Mucosa of rectum (tissue), 2 donors: ENCODE results near the gene ZNF467.

Experiments used
- H3K27ac ChIP-seq, 2 donors: one replicate each; pipeline ENCODE4 v1.7.0; 2013; ENCODE audit warnings: inconsistent platforms in 2 of 2, low read depth in 2 of 2, low read length in 2 of 2
- H3K27me3 ChIP-seq, 2 donors: one replicate each; pipeline ENCODE4 v1.7.0; 2013; ENCODE audit warnings: low read length in 2 of 2; ENCODE audit not compliant: control insufficient read depth in 2 of 2, insufficient read depth in 2 of 2
- H3K36me3 ChIP-seq, 2 donors: one replicate each; pipeline ENCODE4 v1.7.0; 2013; ENCODE audit warnings: low read length in 2 of 2; ENCODE audit not compliant: control insufficient read depth in 2 of 2, insufficient read depth in 2 of 2
- H3K4me1 ChIP-seq, 2 donors: one replicate each; pipeline ENCODE4 v1.7.0; 2013; ENCODE audit warnings: low read length in 2 of 2, mild to moderate bottlenecking in 1 of 2; ENCODE audit not compliant: control insufficient read depth in 2 of 2, insufficient read depth in 2 of 2
- H3K4me3 ChIP-seq, 2 donors: one replicate each; pipeline ENCODE4 v1.7.0; 2013; ENCODE audit warnings: low read length in 2 of 2
- H3K9ac ChIP-seq, 2 donors: one replicate each; pipeline ENCODE4 v1.7.0; 2013; ENCODE audit warnings: low read length in 2 of 2, low read depth in 1 of 2, mild to moderate bottlenecking in 1 of 2
- H3K9me3 ChIP-seq, 2 donors: one replicate each; pipeline ENCODE4 v1.7.0; 2013; ENCODE audit warnings: low read length in 2 of 2; ENCODE audit not compliant: control insufficient read depth in 2 of 2
- donor health status: healthy.
- donor health status: Normal muscosa, but diverticular disease.

ZNF467 gene

GRCh38 chr7:149779502-149779805 lies 6.1 kb upstream of the ZNF467 start:
- H3K4me1 ChIP-seq = peaks cover 0 to under 1% of the 10 kb centered on the region in 2 donors
- no peak overlapping the region for H3K27ac ChIP-seq

GRCh38 chr7:149778696-149779501 lies 5.5 kb upstream of the ZNF467 start:
- Histone ChIP-seq H3K9me3 (no peaks in the 10 kb centered on the region), H3K27ac (no peak overlapping the region), H3K4me3 (no peak overlapping the region), H3K27me3 (peaks cover 0 to 7% of the 10 kb centered on the region in 2 donors), H3K36me3 (no peaks in the 10 kb centered on the region), H3K4me1 (peaks cover 0 to 5% of the 10 kb centered on the region in 2 donors), H3K9ac (no peak overlapping the region)

More at GRCh38 chr7:149779502-149779805, 6.1 kb upstream of the ZNF467 start:
- Histone ChIP-seq H3K9me3 (no peaks in the 10 kb centered on the region), H3K9ac (no peak overlapping the region), H3K27me3 (peaks cover 0 to 3% of the 10 kb centered on the region in 2 donors), H3K36me3 (no peaks in the 10 kb centered on the region), H3K4me3 (no peak overlapping the region)

- H3K9ac ChIP-seq = no peak overlapping the region
- H3K36me3 ChIP-seq = no peaks in the 10 kb centered on the region
- H3K27ac ChIP-seq = no peak overlapping the region
- peaks cover 0 to 5% of the 10 kb centered on the region in 2 donors for H3K4me1 ChIP-seq
- H3K9me3 ChIP-seq = no peaks in the 10 kb centered on the region
- H3K4me3 ChIP-seq = no peak overlapping the region
- H3K27me3 ChIP-seq = peaks cover 0 to 7% of the 10 kb centered on the region in 2 donors
These were observed 4.9 kb upstream of the ZNF467 start for GRCh38 chr7:149778327-149778637.

- H3K4me3 ChIP-seq = no peak overlapping the region
These were observed 4.4 kb upstream of the ZNF467 start for GRCh38 chr7:149777551-149778326.

GRCh38 chr7:149776848-149777407 lies 3.5 kb upstream of the ZNF467 start:
- H3K27ac ChIP-seq = no peak overlapping the region
- H3K27me3 ChIP-seq = peaks cover 0 to 7% of the 10 kb centered on the region in 2 donors

More at GRCh38 chr7:149777551-149778326, 4.4 kb upstream of the ZNF467 start:
- H3K9me3 ChIP-seq = no peaks in the 10 kb centered on the region
- H3K27me3 ChIP-seq = peaks cover 0 to 7% of the 10 kb centered on the region in 2 donors
- no peak overlapping the region for H3K27ac ChIP-seq
- no peaks in the 10 kb centered on the region for H3K36me3 ChIP-seq
- no peak overlapping the region for H3K9ac ChIP-seq
- H3K4me1 ChIP-seq = peaks cover 0 to 5% of the 10 kb centered on the region in 2 donors

GRCh38 chr7:149776289-149776688 lies 2.9 kb upstream of the ZNF467 start:
- no peaks in the 10 kb centered on the region for H3K9me3 ChIP-seq

More at GRCh38 chr7:149776848-149777407, 3.5 kb upstream of the ZNF467 start:
- Histone ChIP-seq H3K4me1 (peaks cover 0 to 5% of the 10 kb centered on the region in 2 donors), H3K9ac (no peak overlapping the region), H3K36me3 (no peaks in the 10 kb centered on the region), H3K4me3 (no peak overlapping the region), H3K9me3 (no peaks in the 10 kb centered on the region)

GRCh38 chr7:149775176-149775556 lies 1.8 kb upstream of the ZNF467 start:
- Histone ChIP-seq H3K36me3 (no peaks in the 10 kb centered on the region), H3K27me3 (peaks cover 0 to 5% of the 10 kb centered on the region in 2 donors), H3K4me3 (no peak overlapping the region), H3K9me3 (no peaks in the 10 kb centered on the region), H3K27ac (no peak overlapping the region), H3K9ac (no peak overlapping the region), H3K4me1 (peaks cover 0 to 5% of the 10 kb centered on the region in 2 donors)

More at GRCh38 chr7:149776289-149776688, 2.9 kb upstream of the ZNF467 start:
- H3K36me3 ChIP-seq = no peaks in the 10 kb centered on the region
- H3K9ac ChIP-seq = no peak overlapping the region
- no peak overlapping the region for H3K27ac ChIP-seq
- H3K4me3 ChIP-seq = no peak overlapping the region
- peaks cover 0 to 5% of the 10 kb centered on the region in 2 donors for H3K4me1 ChIP-seq
- H3K27me3 ChIP-seq = peaks cover 0 to 5% of the 10 kb centered on the region in 2 donors

GRCh38 chr7:149774237-149775175 lies 1.1 kb upstream of the ZNF467 start:
- peaks cover 0 to 5% of the 10 kb centered on the region in 2 donors for H3K27me3 ChIP-seq
- H3K36me3 ChIP-seq = no peaks in the 10 kb centered on the region
- H3K4me1 ChIP-seq = peaks cover 0 to 5% of the 10 kb centered on the region in 2 donors
- no peak overlapping the region for H3K4me3 ChIP-seq
- no peaks in the 10 kb centered on the region for H3K9me3 ChIP-seq
- no peak overlapping the region for H3K9ac ChIP-seq
- H3K27ac ChIP-seq = peak overlapping the region in 1 of 2 donors; percentile 9

GRCh38 chr7:149772956-149773434 lies 393 bp downstream of the ZNF467 start:
- H3K27ac ChIP-seq = peak overlapping the region in 1 of 2 donors; percentile 38
- peaks cover 0 to 5% of the 10 kb centered on the region in 2 donors for H3K4me1 ChIP-seq
- peak overlapping the region in 1 of 2 donors; percentile 33 for H3K9ac ChIP-seq
- peaks cover 0 to 5% of the 10 kb centered on the region in 2 donors for H3K27me3 ChIP-seq
- H3K9me3 ChIP-seq = no peaks in the 10 kb centered on the region
- peak overlapping the region; percentile 52 to 61 for H3K4me3 ChIP-seq
- H3K36me3 ChIP-seq = no peaks in the 10 kb centered on the region
